GM23248 (cell line): ENCODE data around the gene CLSTN3. TPM values are rescaled to one million over a fixed set of nuclear protein-coding genes. Genes with fewer than 3 reads are reported as not detected.

Source experiments
- DNase-seq: peaks from one replicate; pipeline ENCODE4 v3.0.0-alpha.2; 2015
- H2AFZ ChIP-seq: fragments of 200-600 bp; sonication (generic); 2 replicates; pipeline ENCODE4 v1.6.1; 2016; ENCODE audit warnings: antibody characterized with exemption
- H3F3A ChIP-seq: fragments of 200-600 bp; sonication (generic); 2 replicates; pipeline ENCODE4 v1.6.1; 2016; ENCODE audit warnings: mild to moderate bottlenecking, antibody characterized with exemption, mixed run types; ENCODE audit not compliant: insufficient read depth
- H3K27ac ChIP-seq: fragments of 200-600 bp; sonication (generic); 2 replicates; pipeline ENCODE4 v1.5.1; 2016; ENCODE audit warnings: mild to moderate bottlenecking
- H3K27me3 ChIP-seq: fragments of 200-600 bp; sonication (generic); replicated peaks from 2 replicates; pipeline ENCODE4 v1.6.1; 2016; ENCODE audit warnings: mild to moderate bottlenecking; ENCODE audit not compliant: insufficient read depth
- H3K36me3 ChIP-seq: fragments of 200-600 bp; sonication (generic); 2 replicates; pipeline ENCODE4 v1.6.1; 2016; ENCODE audit warnings: low read depth, mild to moderate bottlenecking
- H3K4me1 ChIP-seq: fragments of 200-600 bp; sonication (generic); 2 replicates; pipeline ENCODE4 v1.6.1; 2016; ENCODE audit warnings: mild to moderate bottlenecking; ENCODE audit not compliant: insufficient read depth
- H3K4me2 ChIP-seq: fragments of 200-600 bp; sonication (generic); one replicate; pipeline ENCODE4 v1.6.1; 2016; ENCODE audit warnings: mild to moderate bottlenecking; ENCODE audit not compliant: unreplicated experiment
- H3K4me3 ChIP-seq: fragments of 200-600 bp; sonication (generic); 2 replicates; pipeline ENCODE4 v1.5.1; 2016; ENCODE audit warnings: mild to moderate bottlenecking
- H3K79me2 ChIP-seq: fragments of 200-600 bp; sonication (generic); 2 replicates; pipeline ENCODE4 v1.6.1; 2016; ENCODE audit warnings: mild to moderate bottlenecking; ENCODE audit not compliant: insufficient read depth
- H3K9ac ChIP-seq: fragments of 200-600 bp; sonication (generic); 2 replicates; pipeline ENCODE4 v1.6.1; 2016; ENCODE audit warnings: mild to moderate bottlenecking
- H3K9me2 ChIP-seq: fragments of 200-600 bp; sonication (generic); 2 replicates; pipeline ENCODE4 v1.6.1; 2016; ENCODE audit warnings: mixed run types, mild to moderate bottlenecking, moderate library complexity; ENCODE audit not compliant: insufficient read depth
- H3K9me3 ChIP-seq: fragments of 200-600 bp; sonication (generic); one replicate; pipeline ENCODE4 v1.6.1; 2017; ENCODE audit warnings: low read depth
- H4K20me1 ChIP-seq: fragments of 200-600 bp; sonication (generic); 2 replicates; pipeline ENCODE4 v1.6.0; 2016; ENCODE audit not compliant: insufficient read depth
- EZH2 ChIP-seq: fragments of 200-600 bp; sonication (generic); IDR thresholded peaks from 2 replicates; pipeline ENCODE4 v1.6.1; 2018; ENCODE audit warnings: antibody characterized with exemption, mild to moderate bottlenecking; ENCODE audit not compliant: insufficient read depth, poor library complexity, severe bottlenecking
- EZH2phosphoT487 ChIP-seq: fragments of 200-600 bp; sonication (generic); IDR thresholded peaks from 2 replicates; pipeline ENCODE4 v1.6.1; 2018; ENCODE audit warnings: antibody characterized with exemption, moderate library complexity, mild to moderate bottlenecking, low read depth; ENCODE audit not compliant: insufficient read depth
- WGBS, 2 experiments: methylation state at CpG; one replicate each; pipeline ENCODE4 v1.1.6; 2015 to 2017; ENCODE audit warnings: low lambda C conversion rate in 2 of 2, low coverage in 1 of 2; ENCODE audit errors: missing lambda C conversion rate in 2 of 2; 5-methylcytosine and 5-hydroxymethylcytosine counted together
- in situ Hi-C: fragments of 300-500 bp; cut with MboI; formaldehyde crosslinking; loops from 2 replicates; pipeline ENCODE4 v1.15.0; 2020
- polyA plus RNA-seq: library from polyadenylated mRNA; unstranded; fragments of >200 nt; fragmentation: Nextera tagmentation; extraction: Ambion mirVana; gene quantifications from 2 replicates; pipeline ENCODE4 v1.2.1, GENCODE V29; 2016
- total RNA-seq: library from RNA; depleted of rRNA; stranded (reverse); fragments of >200 nt; shearing (Covaris generic); gene quantifications from 2 replicates; pipeline ENCODE4 v1.2.3, GENCODE V29; 2014

Gene CLSTN3
- total and polyA plus RNA-seq, 2 experiments from 2014 or later, result 1.8 to 4.5 TPM

GRCh38 chr12:7118881-7119280, 11.3 kb upstream of the CLSTN3 start:
- Histone ChIP-seq H3K9me2 (no peaks in the 10 kb centered on the region), H4K20me1 (no peaks in the 10 kb centered on the region), H3K27ac (no peak overlapping the region), H3K79me2 (no peaks in the 10 kb centered on the region), H2AFZ (no peak overlapping the region), H3K36me3 (no peaks in the 10 kb centered on the region; the same call in 1 of the 2 replicates), H3K4me3 (no peak overlapping the region), H3K9me3 (no peaks in the 10 kb centered on the region), H3K27me3 (no peaks in the 10 kb centered on the region), H3F3A (no peaks in the 10 kb centered on the region), H3K9ac (no peak overlapping the region), H3K4me1 (no peaks in the 10 kb centered on the region), H3K4me2 (no peak overlapping the region)
- in situ Hi-C loops, result loop anchor here (10.0 kb wide), 1 partner anchor 174 kb away; the partner anchor contains the start of genes C12orf57 and RNU7-1
- WGBS, 2 experiments, result 96% methylated on average over 2 to 3 of the region's 3 CpGs
- TF ChIP-seq EZH2, result no peak
- TF ChIP-seq EZH2phosphoT487, result no peak
- no peak for DNase-seq

GRCh38 chr12:7120166-7120565, 10.0 kb upstream of the CLSTN3 start:
- Histone ChIP-seq H3K4me1 (no peaks in the 10 kb centered on the region), H3K9me2 (no peaks in the 10 kb centered on the region), H3K9me3 (no peaks in the 10 kb centered on the region), H2AFZ (no peak overlapping the region), H3K36me3 (no peaks in the 10 kb centered on the region; the same call in 1 of the 2 replicates), H3K4me3 (no peak overlapping the region), H3K27me3 (no peaks in the 10 kb centered on the region), H3K27ac (no peak overlapping the region), H3K9ac (no peak overlapping the region), H4K20me1 (no peaks in the 10 kb centered on the region), H3K79me2 (no peaks in the 10 kb centered on the region), H3F3A (no peaks in the 10 kb centered on the region), H3K4me2 (no peak overlapping the region)
- WGBS, 2 experiments, result 86 to 94% methylated on average over 5 of the region's 5 CpGs
- in situ Hi-C loops, result no loop called here
- TF ChIP-seq EZH2, result no peak
- TF ChIP-seq EZH2phosphoT487, result no peak
- no peak for DNase-seq

GRCh38 chr12:7121324-7121723, 8.8 kb upstream of the CLSTN3 start:
- Histone ChIP-seq H3K4me2 (no peak overlapping the region), H3K4me3 (no peak overlapping the region), H3K9ac (no peak overlapping the region), H3K79me2 (no peaks in the 10 kb centered on the region), H3K27me3 (no peaks in the 10 kb centered on the region), H2AFZ (no peak overlapping the region), H3K9me2 (no peaks in the 10 kb centered on the region), H3K4me1 (no peaks in the 10 kb centered on the region), H3K27ac (no peak overlapping the region), H3K36me3 (no peaks in the 10 kb centered on the region; the same call in 1 of the 2 replicates), H4K20me1 (no peaks in the 10 kb centered on the region), H3F3A (no peaks in the 10 kb centered on the region), H3K9me3 (no peaks in the 10 kb centered on the region)
- in situ Hi-C loops, result no loop called here
- TF ChIP-seq EZH2 (no peak), EZH2phosphoT487 (no peak)
- no peak for DNase-seq
- 83 to 95% methylated on average over 5 of the region's 5 CpGs for WGBS, 2 experiments

- no peak for DNase-seq
- Histone ChIP-seq H3K79me2 (no peaks in the 10 kb centered on the region), H3K27me3 (no peaks in the 10 kb centered on the region), H3K9me2 (no peaks in the 10 kb centered on the region), H3K9me3 (no peaks in the 10 kb centered on the region), H4K20me1 (no peaks in the 10 kb centered on the region), H3K4me3 (no peak overlapping the region), H3F3A (no peaks in the 10 kb centered on the region), H3K4me2 (no peak overlapping the region), H3K36me3 (no peaks in the 10 kb centered on the region), H2AFZ (no peak overlapping the region), H3K4me1 (no peaks in the 10 kb centered on the region), H3K9ac (no peak overlapping the region), H3K27ac (no peak overlapping the region)
- 70 to 72% methylated on average over 7 of the region's 7 CpGs for WGBS, 2 experiments
- TF ChIP-seq EZH2 (no peak), EZH2phosphoT487 (no peak)
- in situ Hi-C loops, result no loop called here
Observed at GRCh38 chr12:7122811-7123769, 7.1 kb upstream of the CLSTN3 start.
